GM19452 (cell line): ENCODE data around the gene PSAP.

Experiments used
- ATAC-seq: cut with Tn5 transposase; IDR thresholded peaks from one replicate; pipeline ENCODE4 v1.9.1; 2021; ENCODE audit not compliant: unreplicated experiment

The PSAP gene

DNA sequence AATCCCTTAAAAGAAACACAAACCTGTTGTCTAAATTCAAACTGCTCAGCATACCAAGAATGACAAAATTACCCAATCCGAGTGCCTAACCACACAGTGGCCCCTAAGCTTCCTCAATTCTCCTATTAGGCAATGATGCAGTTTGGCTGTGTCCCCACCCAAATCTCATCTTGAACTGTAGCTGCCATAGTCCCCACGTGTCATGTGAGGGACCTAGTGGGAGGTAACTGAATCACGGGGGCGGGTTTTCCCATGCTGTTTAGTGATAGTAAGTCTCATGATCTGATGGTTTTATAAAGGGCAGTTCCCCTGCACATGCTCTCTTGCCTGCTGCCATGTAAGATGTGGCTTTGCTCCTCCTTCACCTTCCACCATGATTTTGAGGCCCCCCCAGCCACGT, 21.9 kb downstream of the PSAP start:
- ATAC-seq: no peak

DNA sequence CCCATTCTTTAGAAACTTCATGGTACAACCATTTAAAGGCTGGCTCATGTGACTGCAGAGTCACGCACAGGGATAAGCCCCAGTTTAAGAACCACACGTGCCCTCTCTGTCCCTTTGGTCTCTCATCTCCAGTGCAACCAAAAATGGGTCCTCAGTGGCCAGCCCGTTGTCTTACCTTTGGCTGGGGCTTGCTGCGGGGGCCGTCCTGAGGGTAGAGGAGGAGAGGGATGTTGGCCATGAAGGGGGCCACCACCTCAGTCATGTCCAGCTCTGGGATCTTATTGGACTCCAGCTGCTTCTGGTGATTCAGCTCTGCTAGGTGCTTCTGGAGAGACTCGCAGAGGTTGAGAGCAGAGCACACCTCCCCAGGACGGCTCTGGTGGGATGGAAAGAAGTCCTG, 22.3 kb downstream of the PSAP start:
- ATAC-seq: no peak

DNA sequence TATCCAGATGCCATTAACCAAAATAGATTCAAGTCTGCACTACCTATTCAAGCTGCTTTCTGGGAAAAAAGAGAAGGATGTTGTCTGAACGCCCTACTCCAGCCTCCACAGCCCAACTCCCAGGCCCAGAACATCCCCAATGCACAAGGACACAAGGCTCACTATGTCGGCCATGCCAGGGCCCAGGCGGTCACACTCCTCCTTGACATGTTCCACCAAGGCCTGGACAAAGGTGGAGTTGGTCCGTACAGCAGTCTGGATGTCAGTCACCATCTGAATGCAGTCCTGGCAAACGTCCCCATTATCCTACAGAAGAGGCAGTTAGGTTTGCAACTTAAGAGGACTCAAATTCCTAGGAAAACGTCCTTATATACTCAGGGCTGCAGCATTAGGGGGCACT, 23.2 kb downstream of the PSAP start:
- ATAC-seq: no peak

DNA sequence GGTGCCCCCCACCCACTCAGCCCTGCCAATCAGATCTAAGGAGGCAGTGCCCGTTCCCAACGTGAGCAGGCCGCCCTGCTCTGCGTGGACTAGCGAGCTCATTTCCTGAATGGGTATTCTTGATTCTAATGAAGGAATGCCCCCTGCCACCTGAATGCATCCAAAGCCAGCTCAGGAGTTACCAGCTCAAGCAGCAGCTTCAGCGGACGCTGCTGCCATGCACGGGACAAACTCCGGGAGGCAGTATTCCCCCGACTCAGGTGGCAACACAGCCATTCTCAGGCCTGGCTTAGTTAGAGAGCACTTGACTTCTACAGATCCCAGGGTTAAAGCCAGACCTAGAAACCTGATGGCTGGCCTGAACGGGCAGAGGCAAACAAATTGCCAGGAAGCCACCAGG, 25.8 kb downstream of the PSAP start:
- no peak for ATAC-seq

DNA sequence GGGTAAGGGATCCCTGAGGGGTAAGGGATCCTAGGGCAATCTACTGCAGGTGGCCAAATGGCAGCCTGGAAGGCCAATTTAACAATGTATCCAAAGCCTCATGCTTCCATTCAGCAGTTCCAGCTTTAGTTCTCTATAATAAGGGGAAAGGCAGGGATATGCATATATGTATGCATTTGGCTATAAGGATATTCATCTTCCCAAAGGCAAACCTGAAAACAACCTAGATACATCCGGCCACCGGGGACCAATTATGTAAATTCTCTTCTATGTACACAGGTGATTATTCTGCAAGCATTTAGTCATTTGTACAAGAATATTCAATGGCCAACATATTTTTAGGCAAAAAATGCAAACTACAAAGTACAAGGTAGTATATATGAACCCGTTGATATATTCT, 26.7 kb downstream of the PSAP start:
- no peak for ATAC-seq

DNA sequence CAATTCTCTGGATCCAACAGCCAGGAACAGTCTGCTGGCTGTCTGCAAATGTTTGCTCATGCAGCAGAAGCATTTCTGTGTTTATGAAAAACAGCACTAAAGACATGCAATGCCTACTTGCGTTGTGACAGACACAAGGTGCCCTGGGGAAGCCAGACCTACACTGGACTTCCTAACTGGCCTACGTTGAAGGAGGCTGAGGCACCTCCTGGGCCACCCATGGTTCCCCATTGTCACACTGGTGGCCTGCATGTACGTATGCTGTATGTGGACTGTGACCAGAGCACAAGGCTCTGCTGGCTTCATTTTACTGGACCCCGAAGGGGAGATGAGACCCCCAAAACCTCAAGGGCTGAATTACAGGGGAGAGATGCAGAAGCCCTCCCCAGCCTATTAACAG, 27.7 kb downstream of the PSAP start:
- no peak for ATAC-seq

DNA sequence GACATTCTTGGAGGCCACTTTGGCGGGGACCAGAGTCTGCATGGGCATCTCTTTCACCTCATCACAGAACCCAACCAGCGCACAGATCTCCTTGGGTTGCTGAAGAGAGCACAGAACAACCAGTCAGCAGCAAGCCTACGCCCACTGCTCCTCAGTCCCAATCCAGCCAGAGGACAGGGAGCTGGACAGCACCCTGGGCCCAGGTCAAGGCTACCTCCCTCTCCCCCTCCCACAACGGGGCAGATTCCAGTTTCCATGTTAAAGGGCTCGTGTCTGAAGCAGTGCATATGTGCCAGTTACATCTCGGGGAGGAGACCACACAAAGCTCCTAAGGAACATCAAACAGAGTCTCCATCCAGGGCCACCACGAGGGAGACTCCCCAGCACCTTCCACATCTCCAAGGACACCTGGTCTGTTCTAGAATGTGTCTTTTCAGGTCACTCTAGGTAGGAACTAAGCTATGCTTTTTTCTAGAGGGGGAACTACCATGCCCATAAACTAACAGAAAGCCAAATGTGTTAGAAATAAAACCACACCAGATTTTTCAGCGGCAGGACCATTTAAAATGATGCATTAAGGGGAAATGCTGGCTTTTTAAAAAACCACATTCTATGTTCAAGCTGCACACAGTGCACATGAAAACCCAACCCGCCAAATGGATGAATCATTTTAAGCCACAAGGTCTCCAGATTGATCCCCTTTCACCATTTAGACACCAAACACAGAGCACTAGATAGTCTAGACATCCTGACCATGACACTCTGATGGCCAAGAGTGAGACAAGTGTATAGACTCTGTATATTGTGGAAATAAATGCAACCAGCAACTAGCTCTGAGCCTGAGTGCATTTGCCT, 28.9 kb downstream of the PSAP start:
- no peak for ATAC-seq

DNA sequence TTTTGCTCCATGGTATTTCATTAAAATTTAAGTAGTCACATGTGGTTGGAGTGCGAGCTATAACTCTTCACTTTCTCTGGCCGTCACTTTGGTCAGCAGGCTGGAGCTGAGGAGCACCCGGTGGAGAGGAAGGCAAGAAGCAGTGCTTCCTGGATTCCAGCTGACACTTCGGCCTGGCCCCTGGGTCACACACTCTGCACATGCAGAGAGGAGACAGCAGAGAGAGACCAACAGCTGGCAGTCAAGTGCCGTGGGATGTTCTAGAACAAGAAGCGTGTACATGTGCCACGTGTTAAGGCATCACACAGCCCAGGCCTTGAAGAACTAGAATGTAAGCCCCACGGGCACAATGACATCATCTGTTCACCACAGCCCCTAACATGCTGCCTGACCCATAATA, 30.1 kb downstream of the PSAP start:
- no peak for ATAC-seq

DNA sequence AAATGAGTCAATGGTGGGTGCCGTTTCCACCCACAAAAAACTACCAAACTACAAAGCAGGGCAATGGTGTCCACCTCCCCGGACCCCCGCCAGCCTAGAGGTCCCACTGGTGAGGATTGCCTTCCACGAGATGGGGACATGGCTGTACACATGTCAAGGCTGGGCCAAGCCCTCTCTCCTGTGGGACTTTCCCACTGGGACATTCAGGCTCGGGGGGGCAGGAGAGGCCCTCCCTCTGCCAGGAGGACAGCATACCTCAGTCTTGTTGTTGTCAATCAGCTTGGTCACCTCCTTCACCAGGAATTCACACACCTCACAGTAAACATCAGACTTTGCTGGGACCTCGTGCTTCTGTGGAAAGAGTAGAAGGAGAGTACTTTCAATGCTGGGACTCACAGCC, 31.1 kb downstream of the PSAP start:
- ATAC-seq: no peak

DNA sequence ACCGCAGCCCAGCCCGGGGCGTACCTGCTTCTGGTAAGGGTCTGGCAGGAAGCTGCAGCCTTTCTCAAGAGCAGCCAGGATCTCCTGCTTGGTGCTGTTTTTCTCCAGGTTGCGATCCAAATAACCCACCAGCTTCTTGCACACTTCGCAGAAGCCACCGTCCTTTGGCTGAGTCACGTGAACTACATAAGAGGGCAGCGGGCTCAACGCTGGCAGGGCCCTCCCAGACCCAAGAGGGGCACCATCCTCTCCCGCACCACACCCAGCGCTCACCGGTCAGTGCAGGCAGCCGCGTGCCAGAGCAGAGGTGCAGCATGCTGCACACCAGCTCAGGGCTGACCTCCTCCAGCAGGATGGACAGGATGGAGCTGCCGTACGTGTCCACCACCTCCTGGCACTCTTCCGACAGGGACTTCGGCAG, 31.6 kb downstream of the PSAP start:
- no peak for ATAC-seq

DNA sequence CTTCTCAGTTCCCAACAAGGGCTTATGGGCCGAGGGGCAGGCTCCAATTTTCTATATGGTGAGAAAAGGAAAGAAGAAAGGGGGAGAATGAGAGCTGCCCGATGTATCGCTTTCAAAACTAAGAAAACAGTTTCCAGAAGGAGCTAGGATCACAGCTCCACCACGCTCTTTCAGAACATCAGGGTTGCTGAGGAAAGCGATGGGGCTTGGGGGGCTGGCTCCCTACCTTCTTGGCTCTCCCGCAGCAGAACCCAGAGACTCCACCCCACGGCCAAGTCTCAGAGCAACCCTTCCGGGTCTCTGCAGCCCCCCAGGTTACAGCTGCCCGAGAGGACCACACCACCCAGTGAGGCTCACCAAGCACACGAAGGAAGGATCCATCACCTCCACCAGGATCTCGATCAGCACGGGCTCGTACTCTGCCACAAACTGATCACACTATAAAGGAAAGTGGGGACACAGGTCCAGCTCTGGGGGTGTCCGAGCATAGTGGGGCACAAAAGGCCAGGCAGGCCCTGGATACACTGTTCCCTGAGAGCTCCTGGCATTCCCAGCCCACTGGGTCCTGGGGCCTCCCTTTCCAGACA, 32.3 kb downstream of the PSAP start:
- ATAC-seq: no peak

DNA sequence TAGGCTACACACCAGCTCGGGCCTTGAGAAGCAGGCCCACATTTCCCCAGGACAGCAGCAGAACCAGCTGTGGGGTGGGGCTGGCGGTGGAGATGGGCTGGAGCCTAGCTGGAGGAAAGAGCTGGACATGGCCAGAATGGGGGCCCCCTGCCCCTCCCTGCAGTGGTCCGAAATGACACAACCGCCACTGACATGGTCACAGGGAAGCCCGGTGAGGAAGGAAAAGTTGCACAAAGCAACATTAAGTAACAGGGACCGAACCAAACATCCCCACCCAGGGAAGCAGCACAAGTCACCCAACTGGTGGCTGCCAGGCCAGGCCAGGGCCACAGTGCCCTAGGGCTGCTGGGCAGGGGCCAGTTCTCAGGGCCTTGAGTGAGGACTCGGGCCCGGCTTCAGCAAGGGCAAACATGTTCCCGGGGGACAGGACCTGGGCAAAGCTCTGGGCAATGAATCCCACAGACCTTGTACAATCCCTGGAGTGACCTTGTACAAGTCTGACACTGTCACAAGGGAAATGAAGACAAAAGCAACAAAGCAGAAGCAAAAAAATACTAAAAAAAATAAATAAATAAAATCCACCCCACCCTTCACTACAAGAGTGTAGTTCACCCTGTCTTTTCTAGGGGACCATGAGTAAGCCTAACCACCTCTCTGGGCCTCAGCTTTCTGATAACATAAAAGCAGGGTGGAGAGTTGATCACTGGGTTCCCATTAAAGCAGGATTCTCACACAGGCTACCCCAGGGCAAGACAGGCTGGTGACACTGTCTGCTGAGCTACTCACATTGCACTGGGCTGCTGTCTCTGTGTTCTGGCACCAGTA, 33.0 kb downstream of the PSAP start:
- no peak for ATAC-seq

DNA sequence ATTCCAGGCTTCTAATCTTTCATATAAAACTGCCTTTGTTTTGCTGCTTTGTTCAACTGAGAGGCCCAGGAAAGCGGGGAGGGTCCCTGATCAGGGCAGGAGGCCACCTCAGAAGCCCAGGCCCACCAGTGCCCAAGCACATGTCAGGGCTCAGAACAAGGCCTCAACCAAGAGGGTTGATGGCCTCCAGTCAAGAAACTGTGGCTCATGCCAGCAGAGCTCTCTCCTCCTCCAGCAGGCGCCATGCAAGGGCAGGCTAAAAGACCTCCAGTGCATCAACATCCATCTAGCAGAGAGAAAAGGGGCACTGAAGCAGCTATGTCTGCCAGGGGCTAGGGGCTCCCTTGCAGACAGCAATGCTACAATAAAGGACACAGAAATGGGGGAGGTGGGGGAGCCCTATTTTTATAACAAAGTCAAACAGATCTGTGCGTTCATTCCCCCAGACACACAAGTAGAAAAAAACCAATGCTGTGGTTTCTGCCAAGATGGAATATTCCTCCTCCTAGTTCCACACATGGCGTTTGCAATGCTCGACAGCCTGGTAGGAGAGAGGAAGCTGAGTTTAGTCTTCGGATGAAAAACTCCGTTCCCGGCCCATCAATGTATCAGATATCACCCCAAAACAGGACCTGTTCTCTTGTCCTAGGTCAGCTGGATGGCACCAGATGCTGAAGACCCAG, 34.0 kb downstream of the PSAP start:
- ATAC-seq: no peak

DNA sequence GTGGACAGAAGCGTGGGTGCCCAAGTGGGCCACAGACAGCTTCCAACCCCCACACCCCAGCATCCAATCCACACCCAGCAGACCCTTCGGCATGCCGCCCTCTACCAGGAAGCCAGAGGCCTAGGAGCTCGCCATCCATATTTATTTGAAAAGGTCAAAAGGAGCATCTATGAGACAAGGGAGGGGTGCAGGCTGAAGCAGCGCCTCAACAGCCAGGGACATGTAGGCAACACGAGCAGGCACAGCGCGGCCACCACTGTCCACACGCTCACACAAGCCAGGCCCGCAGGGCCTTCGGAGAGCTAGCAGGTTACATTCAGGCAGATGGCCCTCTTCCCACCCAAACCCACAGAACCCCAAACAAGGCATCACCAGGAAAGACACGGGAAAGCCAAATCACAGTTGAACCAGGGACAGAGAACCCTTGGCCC, 34.6 kb downstream of the PSAP start:
- ATAC-seq: no peak

DNA sequence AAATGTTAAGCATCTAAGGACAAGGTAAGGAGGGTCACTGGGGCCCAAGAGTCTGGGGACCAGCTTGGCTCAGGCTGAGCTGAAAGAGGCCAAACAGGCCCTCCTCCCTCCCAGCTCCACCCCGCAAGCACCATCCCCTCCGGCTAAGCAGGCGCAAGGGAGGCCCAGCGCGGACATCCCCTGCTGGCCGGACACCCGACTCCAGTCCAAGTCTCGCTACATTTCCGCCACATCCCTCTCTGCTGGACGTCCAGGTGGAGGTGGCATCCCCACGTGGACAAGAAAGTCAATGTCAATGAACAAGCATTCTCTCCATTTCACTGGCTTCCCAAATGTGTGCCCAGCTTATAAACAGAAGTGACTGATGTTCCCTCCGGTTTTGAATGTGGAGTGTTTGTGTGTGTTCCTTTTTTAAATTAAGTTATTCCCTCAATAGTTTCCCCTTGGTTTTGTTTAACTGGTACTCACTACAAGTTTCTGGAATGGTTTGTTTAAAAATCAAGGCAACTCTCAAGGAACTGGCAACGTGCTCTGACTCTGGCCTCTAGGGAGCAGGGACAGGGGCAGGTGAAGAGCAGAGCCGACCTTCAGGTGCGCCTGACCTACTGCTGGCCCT, 35.4 kb downstream of the PSAP start:
- ATAC-seq: no peak

DNA sequence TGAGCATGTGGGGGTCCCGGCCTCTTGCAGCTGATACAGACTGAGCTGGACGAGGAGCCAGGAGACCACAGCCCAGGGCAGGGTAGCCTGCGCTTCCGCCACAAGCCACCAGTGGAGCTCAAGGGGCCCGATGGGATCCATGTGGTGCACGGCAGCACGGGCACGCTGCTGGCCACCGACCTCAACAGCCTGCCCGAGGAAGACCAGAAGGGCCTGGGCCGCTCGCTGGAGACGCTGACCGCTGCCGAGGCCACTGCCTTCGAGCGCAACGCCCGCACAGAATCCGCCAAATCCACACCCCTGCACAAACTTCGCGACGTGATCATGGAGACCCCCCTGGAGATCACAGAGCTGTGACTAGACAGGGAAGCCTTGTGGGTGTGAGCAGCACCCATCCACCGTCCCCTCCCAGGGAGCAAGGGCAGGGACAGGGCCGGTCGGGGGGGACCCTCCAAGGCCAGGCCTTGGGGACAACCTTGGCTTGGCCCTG, 36.1 kb downstream of the PSAP start:
- ATAC-seq: no peak

DNA sequence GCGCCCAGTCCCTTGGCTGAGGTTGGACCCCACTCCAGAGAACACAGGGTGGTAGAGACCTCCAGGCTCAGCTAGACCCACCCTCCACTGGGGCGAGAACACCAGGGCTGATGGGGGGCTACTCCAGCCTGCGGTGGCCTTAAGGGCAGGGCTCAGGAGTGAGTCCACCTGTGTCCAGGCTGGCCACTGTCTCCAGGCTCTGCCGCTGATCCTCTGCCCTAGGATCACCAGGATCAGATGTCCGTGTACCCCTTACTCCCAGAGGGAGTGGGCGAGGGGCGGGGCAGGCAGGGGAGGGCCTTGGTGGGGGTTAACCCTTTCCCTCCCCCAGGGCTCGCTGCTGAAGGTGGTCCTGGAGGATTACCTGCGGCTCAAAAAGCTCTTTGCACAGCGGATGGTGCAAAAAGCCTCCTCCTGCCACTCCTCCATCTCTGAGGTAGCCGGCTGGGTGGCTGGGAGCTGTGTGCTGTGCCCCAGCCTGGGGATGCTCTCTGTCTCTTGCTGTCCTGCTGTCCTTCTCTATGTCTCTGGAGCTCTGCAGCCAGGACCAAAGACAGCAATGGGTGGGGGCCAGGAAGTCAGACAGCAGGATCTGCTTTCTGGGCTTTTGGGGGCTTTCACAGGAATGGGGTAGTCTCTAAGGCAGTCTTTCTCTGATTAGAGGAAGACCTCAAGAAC, 38.0 kb downstream of the PSAP start:
- ATAC-seq: no peak

DNA sequence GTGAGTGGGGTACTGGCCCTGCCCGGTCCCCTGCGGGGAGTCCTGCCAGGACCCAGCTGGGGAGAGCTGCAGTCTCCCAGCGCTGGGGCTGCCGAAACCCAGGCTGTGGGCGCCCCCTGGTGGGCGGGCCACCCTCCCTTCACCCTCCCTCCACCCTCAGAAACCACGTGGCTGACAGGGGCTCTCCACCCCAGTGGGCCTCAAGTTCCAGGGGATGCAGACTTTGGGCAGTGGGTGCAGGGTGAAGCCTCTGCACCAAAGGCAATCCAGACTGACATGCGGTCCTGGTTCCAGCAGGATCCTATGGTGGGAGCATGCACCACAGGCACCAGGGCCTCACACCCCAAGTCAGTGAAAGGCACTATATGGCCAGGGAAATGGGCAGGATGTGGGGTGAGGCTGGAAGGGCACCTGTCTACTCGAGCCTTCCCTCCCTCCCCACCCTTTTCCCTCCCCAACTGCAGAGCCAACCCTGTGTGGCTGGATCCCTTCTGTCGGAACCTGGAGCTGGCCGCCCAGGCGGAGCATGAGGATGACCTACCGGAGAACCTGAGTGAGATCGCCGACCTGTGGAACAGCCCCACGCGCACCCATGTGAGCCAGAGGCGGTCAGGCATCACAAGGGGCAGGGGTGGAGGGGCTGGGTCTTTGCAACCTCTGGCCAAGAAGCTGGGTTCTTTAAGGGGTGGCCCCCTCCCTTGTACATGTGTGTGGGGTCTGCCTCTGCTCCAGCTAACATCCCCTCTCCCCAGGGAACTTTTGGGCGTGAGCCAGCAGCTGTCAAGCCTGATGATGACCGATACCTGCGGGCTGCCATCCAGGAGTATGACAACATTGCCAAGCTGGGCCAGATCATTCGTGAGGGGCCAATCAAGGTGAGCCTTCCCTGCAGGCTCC, 38.8 kb downstream of the PSAP start:
- ATAC-seq: peak; percentile 51

DNA sequence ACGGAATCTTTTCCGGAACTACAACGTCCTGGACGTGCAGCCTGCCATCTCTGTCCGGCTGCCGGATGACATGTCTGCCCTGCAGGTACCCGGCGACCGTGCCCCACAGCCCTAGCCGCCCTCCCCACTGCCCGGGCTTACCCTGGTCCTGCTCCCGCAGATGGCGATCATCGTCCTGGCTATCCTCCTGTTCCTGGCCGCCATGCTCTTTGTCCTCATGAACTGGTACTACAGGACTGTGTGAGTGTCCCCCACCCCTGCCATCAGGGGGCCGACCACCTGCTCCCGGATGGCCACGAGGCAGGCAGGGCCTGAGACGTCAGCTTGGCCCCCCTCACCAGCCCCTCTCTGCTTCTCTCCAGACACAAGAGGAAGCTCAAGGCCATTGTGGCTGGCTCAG, 39.7 kb downstream of the PSAP start:
- ATAC-seq: no peak
